Measurements from ENCODE around the gene REXO5.
A peak's percentile ranks its signal among the peaks of the same experiment; 100 is the strongest.
"Not testable (repeated sequence)": the region's sequence is repeated elsewhere in the genome, so short reads cannot be mapped to it uniquely, and the experiment has no call there.

REXO5 gene

GRCh38 chr16:20801278-20801677 lies 5.0 kb upstream of the REXO5 start:
- DNase-seq: no peak

GRCh38 chr16:20803192-20803560 lies 3.2 kb upstream of the REXO5 start:
- DNase-seq: no peak

DNA sequence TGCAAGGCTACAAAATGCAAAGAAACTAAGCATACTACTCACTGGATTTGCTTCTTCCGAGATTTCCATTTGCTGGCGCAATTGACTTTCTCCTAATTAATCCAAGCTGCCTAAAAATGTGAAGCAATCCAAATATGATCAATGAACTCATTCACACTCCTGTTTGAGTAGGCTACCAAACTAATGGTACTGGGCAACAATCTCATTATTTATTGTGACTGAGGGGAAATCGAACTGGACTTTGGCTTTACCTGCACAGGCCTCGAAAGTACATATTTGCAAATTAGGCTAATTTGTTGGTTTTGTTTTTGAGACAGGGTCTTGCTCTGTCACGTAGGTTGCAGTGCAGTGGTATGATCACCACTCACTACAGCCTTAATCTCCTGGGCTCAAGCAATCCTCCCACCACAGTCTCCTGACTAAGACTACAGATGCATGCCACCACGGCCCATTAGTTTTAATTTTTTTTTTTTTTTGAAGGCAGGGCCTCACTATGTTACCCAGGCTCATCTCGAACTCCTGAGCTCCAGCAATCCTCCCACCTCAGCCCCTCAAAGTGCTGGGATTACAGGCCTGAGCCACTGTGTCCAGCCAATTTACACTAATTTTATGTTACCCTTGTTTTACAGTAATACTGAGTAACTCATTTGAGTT lies 2.6 kb upstream of the REXO5 start:
- no peak for DNase-seq

DNA sequence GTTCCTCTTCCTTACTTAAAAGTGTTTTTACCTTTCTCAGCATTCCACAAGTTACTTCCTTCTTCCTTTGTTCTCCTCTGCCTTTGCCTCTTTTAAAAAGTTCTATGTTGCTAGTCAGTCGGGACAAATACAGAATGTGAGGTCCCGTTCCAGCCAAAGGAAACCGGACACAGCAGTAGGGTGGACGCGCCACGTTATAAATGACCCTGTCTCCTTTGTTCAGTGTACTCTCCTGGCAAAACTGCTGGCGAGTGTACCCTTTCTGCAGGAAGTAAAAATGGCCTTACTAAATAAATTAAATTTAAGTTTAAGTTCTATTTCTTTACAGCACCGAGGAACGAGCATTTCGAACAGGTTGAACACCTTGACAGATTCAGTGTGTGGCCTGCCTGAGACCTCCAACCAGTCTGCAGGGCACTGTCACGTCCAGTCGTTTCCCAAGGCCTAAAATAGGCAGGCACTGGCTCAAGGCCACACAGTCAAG lies 601 bp upstream of the REXO5 start:
- DNase-seq: not testable (repeated sequence)

GRCh38 chr16:20807862-20808261 lies 1.5 kb downstream of the REXO5 start:
- DNase-seq: no peak

DNA sequence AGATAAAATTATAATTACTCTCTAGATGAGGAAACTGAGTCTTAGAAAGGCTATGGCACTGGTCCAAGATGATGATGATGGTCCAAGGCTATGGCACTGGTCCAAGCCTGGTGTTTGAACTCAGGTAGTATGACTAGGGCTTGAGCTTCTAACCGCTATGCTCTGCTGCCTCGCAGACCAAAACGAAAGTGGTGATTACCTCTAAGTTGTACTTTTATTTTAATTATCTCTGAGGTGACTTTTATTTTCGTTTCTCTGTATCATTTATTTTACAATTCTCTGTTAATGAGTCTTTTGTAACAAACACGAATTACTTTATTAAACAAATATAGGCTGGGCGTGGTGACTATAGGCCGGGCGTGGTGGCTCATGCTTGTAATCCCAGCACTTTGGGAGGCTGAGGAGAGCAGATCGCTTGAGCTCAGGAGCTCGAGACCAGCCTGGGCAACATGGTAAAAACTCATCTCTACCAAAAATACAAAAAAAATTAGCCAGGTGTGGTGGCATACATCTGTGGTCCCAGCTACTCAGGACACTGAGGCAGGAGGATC lies 5.6 kb downstream of the REXO5 start:
- DNase-seq: no peak

DNA sequence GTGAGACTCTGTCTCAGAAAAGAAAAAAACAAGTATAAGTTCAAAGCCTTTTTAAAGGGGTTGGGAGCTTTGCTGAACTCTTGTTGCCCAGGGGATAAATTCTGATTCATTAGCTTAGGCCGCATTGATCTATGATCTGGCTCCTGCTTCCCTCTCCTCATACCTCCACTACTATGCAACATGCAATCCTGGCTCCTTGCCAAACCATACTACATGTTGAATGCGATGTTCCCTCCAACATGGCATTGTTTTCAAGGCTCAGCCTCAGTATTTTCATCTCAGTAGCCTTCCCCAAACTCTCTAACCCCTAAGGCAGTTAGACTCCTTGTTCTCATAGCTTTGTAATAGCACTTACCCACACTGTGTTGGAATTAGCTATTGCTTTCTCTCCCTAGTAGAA lies 6.2 kb downstream of the REXO5 start:
- no peak for DNase-seq

GRCh38 chr16:20814784-20815183 lies 8.5 kb downstream of the REXO5 start:
- peak; percentile 73 for DNase-seq

DNA sequence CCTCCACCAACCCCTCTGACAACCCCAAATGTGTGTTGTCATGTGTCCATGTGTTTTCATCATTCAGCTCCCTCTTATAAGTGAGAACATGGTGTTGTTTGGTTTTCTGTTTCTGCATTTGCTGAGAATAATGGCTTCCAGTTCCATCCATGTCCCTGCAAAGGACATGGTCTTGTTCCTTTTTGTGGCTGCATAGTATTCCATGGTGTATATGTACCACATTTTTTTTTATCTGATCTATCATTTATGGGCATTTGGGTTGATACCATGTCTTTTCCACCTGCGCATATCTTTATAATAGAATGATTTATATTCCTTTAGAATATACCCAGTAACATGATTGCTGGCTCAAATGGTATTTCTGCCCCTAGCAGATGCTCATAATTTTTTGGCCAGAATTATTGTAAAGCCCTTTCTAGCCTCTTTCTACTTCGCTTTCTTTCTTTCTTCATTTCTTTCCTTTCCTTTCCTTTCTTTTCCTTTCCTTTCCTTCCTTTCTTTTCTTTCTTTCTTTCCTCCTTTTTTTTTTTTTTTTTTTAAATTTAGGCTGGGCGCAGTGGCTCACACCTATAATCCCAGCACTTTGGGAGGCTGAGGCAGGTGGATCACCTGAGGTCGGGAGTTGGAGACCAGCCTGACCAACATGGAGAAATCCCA lies 12.7 kb downstream of the REXO5 start:
- DNase-seq: no peak

GRCh38 chr16:20821682-20822081 lies 15.4 kb downstream of the REXO5 start:
- no peak for DNase-seq

GRCh38 chr16:20822521-20823325 lies 16.4 kb downstream of the REXO5 start:
- DNase-seq: no peak

- DNase-seq: no peak
These were observed 19.8 kb downstream of the REXO5 start for GRCh38 chr16:20826039-20826566.

DNA sequence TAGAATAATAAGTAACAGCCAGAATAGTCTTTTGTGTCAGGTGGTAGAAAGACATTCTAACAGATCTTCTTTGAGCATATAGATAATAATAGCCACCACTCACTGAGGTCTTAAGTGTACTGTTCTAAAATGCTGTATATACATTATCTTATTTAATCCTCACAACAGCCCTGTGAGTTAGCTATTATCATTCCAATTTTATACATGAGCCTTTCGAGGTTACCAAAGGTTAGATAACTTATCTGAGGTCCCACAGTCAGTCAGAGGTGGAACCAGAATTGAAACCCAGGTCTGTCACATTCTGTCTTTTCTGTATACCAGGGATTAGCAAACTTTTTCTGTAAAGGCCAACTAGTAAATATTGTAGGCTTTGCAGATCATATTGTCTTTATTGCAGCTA lies 23.2 kb downstream of the REXO5 start:
- DNase-seq: no peak

GRCh38 chr16:20830372-20830771 lies 24.0 kb downstream of the REXO5 start:
- DNase-seq: no peak

GRCh38 chr16:20833086-20833485 lies 26.8 kb downstream of the REXO5 start:
- no peak for DNase-seq

- DNase-seq: no peak
These were observed 31.9 kb downstream of the REXO5 start for GRCh38 chr16:20838240-20838639.

DNA sequence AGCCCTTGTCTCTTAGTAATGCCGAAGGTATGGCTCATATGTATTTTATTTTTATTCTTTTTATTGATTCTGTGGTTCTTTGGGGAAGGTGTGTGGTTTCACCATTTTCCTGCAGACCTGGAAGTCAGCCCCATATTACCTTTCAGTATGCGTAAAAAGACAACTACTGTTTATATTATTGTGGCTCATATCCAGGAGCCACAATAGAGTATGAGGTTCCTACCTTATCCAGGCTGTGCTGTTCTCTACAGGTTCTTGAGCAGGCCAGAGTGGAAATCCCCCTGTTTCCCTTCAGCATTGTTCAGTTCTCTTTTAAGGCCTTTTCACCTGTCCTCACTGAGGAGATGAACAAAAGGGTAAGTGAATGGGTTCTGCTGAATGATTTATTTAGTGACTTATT lies 33.2 kb downstream of the REXO5 start:
- no peak for DNase-seq

- no peak for DNase-seq
These were observed 37.7 kb downstream of the REXO5 start for GRCh38 chr16:20844054-20844453.

DNA sequence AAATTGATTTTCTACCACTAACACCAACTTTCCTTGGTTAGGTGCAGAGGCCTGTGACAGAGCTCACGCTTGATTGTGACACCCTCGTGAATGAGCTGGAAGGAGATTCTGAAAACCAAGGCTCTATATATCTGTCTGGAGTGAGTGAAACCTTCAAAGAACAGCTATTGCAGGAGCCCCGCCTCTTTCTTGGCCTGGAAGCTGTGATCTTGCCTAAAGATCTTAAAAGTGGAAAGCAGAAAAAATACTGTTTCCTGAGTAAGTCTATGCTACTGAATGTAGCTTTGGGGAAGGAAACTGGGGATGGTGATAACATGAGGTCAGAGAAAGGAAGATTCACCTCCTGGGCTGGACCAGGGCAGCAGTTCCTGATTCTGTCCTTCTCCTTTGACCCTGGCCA lies 38.3 kb downstream of the REXO5 start:
- no peak for DNase-seq

DNA sequence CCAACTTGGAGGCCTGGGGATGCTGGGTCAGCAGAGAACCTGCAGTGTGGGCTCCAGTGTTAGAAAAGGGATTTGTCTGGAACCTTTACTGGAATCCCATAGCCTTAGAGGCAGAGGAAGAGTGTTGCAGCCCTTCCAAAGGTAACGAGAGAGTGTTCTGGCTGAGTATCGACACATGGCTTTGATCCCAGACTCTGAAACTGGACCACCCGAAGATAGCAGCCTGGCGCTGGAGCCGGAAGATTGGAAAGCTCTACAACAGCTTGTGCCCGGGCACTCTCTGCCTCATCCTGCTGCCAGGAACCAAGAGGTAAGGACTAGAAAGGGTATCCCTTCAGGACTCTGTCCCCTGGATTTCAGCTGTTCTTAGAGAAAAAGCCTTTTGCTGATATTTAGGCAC lies 39.7 kb downstream of the REXO5 start:
- no peak for DNase-seq

DNA sequence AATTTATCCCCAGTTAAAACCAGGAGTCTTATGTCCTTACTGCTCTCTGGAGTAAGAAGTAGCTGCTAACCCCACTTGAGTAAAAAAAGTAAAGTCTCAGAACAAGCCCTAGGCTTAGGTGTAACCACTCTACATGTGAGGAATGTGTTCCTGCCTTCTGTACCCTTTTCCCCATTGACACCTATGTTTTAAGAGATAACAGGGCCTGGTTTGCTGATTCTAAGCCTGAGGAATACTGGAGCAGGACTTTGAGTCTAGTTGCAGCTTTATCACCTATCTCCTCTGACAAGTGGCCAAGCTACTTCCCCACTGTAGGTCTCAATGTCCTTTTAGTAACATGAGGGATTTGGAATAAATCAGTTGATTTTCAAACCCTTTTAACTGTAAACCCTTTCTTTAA lies 40.2 kb downstream of the REXO5 start:
- DNase-seq: no peak

GRCh38 chr16:20847550-20847949 lies 41.2 kb downstream of the REXO5 start:
- DNase-seq: no peak

DNA sequence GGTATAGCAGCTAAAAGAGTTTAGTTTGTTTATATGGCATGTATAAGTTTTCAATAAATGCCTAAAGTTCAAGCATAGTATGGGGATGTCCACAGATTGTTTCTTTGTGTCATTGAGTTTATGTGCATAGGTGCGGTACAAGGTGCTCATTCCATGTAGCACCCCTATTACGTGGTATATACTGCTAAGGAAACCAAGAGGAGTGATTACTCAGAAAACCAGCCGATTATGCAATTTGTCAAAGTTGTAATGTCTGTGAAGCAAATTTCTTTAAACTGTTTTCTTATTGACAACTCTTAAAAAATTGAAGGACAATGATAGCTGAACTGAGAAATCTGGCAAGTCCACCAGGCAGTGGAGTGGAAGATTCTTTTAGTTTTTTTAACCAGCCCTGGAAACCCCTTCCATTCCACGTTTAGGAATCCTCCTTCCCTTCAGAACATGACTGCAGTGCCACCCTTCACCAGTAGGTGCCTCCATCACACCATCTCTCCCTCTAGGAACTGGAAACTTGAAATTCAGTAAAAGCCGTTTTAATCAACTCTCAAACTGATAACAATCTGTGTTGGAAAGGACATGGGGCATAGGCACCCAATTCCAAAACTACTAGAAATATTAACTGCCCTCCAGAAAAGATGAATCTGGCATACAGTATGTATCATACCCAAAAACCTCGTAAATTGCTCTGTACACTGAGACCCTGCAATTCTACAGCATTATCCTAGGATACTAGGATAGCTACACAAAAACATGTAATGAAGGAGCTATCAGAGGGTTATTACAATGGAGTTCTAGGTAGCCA lies 43.5 kb downstream of the REXO5 start:
- peak; percentile 33 for DNase-seq
